HG02973 (cell line): ENCODE measurements around the gene TTLL6.
"Not testable (repeated sequence)": the region's sequence is repeated elsewhere in the genome, so short reads cannot be mapped to it uniquely, and the experiment has no call there.

Experiments
- ATAC-seq: cut with Tn5 transposase; IDR thresholded peaks from one replicate; pipeline ENCODE4 v1.9.1; 2021; ENCODE audit warnings: moderate library complexity; ENCODE audit not compliant: unreplicated experiment

TTLL6 gene

GRCh38 chr17:48816774-48817590, at the start of gene TTLL6:
Gene TTLL6 (minus strand): TSS chr17:48817229. CDS start chr17:48817072, 157 bp downstream.
- peak; percentile 60 for ATAC-seq

DNA sequence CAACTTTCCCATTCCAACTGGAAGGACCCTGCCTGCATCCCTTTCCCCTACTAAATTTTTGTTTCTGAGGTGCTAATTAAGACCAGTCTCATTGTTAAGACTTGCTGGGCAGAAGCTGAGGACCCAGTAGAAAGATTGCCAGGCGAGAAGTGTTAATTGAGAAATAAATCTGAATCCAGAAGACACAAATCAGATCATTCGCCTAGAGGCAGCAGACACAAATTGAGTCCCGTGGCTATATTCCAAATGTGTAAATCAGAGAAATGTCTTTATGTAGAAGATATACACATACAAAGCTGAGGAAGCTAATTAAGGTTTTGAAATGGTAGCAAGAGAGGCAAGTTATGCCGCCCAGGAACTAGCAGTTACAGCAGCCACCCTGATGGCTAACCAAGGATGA, 43.4 kb upstream of the TTLL6 start:
- ATAC-seq, result no peak

- ATAC-seq, result no peak
Measured at GRCh38 chr17:48860034-48860433, 43.0 kb upstream of the TTLL6 start.

- no peak for ATAC-seq
Measured at GRCh38 chr17:48856122-48856821, 39.2 kb upstream of the TTLL6 start.

GRCh38 chr17:48854774-48855476, 37.9 kb upstream of the TTLL6 start:
- no peak for ATAC-seq

DNA sequence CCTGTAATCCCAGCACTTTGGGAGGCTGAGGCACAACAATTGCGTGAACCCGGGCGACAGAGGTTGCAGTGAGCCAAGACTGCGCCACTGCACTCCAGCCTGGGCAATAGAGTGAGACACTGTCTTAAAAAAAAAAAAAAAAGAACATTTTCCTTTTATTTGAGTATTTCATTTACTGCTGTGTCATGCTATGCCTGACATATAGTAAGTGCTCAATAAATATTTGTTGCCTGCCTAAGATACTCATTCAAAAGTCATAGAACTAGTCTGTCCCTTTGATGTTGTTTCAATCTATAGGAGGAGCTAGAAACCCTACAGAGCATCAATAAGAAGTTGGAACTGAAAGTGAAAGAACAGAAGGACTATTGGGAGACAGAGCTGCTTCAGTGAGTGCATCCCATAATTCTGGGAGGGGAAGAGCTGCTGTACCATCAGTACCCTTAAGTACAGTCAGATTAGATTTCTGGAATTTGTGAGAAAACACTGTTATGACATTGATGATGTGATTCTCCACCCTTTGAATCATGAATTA, 33.8 kb upstream of the TTLL6 start:
- no peak for ATAC-seq

DNA sequence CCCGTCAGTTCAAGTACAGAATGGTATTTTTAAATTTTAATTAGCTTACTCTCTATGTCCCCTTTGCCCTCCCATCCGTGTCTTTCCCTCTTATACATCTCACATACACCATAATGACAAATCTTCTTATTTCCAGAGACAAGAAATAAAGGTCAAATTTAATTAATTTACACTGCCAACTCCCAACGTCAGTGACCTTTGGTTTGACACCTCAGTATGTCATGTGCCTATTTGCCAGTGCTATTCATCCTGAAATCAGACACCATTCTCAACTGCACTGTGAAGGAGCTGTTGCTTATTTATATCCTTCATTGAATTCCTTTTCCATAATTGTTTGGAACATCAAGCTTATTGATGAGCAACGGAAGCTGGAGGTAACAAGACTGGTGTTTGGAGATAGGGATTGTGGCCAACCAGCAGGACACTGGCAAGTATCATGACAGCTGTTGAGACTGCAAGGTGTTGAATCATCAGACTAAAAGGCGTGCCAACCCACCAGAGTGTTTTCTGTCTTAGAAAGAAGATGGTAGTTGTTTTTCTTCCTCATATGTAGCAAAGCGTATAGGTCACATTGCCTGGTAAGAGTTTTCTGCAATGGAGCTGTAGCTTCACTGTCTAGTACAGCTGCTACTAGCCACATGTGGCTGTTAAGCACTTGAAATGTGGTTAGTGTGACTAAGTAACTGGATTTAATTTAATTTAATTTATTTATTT, 26.3 kb upstream of the TTLL6 start:
- ATAC-seq, result no peak

GRCh38 chr17:48842746-48843145, 25.7 kb upstream of the TTLL6 start:
- ATAC-seq, result no peak

DNA sequence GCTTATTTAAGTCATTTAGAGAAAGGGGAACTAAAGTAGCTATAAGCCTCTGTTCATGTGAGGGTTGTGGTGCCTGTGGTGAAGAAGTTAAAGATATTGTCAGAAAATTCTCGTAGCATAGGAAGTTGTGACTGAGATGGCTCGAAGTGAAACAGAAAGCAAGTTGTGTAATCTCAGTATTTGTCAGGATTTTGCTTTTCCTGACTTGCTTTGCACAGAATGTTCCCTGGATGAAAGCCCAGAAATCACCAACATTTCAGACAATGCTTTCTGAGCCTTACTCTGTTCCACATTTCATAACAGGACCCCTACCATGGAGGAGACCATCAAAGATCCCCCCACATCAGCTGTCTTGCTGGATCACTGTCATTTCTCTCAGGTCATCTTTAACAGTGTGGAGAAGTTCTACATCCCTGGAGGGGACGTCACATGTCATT, 24.4 kb upstream of the TTLL6 start:
- peak; percentile 73 for ATAC-seq

- no peak for ATAC-seq
Measured at GRCh38 chr17:48840441-48840840, 23.4 kb upstream of the TTLL6 start.

- ATAC-seq, result not testable (repeated sequence)
Measured at GRCh38 chr17:48837458-48837857, 20.4 kb upstream of the TTLL6 start.

GRCh38 chr17:48835971-48836370, 18.9 kb upstream of the TTLL6 start:
- ATAC-seq, result no peak

GRCh38 chr17:48834973-48835372, 17.9 kb upstream of the TTLL6 start:
- no peak for ATAC-seq

- ATAC-seq, result no peak
Measured at GRCh38 chr17:48831549-48831883, 14.5 kb upstream of the TTLL6 start.

- ATAC-seq, result peak; percentile 70
Measured at GRCh38 chr17:48830840-48831548, 14.0 kb upstream of the TTLL6 start, which contains the start of gene CALCOCO2. Gene CALCOCO2 (plus strand): TSS chr17:48831035. CDS start chr17:48841708, 10,673 bp downstream.

DNA sequence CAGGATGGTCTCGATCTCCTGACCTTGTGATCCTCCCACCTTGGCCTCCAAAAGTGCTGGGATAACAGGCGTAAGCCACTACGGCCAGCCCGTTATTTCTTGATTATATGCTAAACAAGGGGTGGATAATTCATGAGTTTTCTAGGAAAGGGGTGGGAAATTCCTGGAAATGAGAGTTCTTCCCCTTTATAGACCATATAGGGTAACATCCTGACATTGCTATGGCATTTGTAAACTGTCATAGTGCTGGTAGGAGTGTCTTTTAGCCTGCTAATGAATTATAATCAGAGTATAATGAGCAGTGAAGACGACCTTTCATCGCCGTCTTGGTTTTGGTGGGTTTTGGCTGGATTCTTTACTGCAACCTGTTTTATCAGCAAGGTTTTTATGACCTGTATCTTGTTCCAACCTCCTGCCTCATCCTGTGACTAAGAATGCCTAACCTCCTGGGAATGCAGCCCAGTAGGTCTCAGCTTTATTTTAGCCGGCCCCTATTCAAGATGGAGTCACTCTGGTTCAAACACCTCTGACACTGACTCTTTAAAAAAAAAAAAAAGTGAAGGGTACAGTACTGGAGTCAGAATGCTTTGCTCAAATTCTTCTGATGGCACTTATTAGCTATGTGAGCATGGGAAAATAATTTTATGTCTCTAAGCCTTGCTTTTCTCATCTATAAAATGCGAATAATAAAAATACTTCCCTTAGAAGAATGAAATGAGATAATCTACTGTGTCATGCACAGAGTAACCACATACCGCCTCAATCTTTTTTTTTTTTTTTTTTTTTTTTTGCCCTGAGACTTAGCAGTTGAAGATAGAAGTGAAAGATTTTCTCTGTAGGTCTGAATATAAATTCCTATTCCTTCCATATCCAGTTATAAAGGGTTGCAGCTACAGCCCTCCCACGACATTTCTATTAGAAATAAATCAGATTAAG, 8.7 kb upstream of the TTLL6 start:
- ATAC-seq, result no peak

- ATAC-seq, result not testable (repeated sequence)
Measured at GRCh38 chr17:48820936-48821335, 3.9 kb upstream of the TTLL6 start.

DNA sequence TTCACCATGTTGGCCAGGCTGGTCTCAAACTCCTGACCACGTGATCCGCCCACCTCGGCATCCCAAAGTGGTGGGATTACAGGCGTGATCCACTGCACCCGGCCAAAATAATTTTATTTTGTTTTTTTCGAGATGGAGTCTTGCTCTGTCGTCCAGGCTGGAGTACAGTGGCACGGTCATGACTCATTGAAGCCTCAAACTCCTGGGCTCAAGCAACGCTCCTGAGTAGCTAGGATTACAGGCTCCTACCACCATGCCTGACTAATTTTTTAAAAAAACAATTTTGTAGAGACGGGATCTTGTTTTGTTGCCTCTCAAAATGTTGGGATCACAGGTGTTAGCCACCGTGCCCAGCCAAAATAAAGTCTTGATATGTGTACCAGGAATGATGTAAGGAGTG, 2.4 kb upstream of the TTLL6 start:
- ATAC-seq, result no peak

DNA sequence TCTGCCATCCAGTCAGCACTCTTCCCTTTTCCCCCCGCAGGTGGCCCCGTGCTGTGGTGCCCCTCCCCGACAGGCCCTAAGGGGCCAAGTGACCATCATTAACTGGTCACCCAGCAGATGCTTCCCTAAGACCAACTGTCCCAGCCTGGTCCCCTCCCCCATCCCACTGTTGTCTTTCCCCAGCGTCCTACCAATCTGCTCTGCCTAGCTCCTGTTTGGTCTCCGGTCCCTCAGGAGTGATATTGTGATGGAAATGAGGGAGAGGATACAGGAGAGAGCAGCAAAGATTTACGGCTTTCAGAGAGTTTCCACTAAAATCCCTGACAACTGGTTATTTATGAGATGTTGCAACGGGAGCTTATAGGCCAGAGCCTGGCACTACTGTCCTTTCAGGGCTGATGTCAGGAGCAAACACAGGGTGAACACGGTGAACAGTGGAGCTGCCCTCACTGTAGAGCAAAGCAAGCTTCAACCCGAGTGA, 1.4 kb upstream of the TTLL6 start:
- no peak for ATAC-seq
